Mesendoderm (in vitro differentiated cells): ENCODE results near the gene SIGLEC11.
"Not testable (repeated sequence)": the region's sequence is repeated elsewhere in the genome, so short reads cannot be mapped to it uniquely, and the experiment has no call there.

Experiments used
- DNase-seq: peaks from one replicate; pipeline ENCODE4 v3.0.0; 2013
- H2AK5ac ChIP-seq: 2 replicates; pipeline ENCODE4 v1.6.1; 2013; ENCODE audit warnings: low read length, inconsistent platforms
- H2BK120ac ChIP-seq: 2 replicates; pipeline ENCODE4 v1.6.1; 2013; ENCODE audit warnings: low read depth, mild to moderate bottlenecking, low read length, moderate library complexity, mixed read lengths
- H2BK15ac ChIP-seq: replicated peaks from 2 replicates; pipeline ENCODE4 v1.6.1; 2013; ENCODE audit warnings: low read depth, mild to moderate bottlenecking, moderate library complexity
- H2BK5ac ChIP-seq: 2 replicates; pipeline ENCODE4 v1.6.1; 2013; ENCODE audit warnings: low read length, inconsistent platforms
- H3K18ac ChIP-seq: 2 replicates; pipeline ENCODE4 v1.6.1; 2013; ENCODE audit warnings: mild to moderate bottlenecking, low read length, mixed read lengths
- H3K23ac ChIP-seq: one replicate; pipeline ENCODE4 v1.6.1; 2013; ENCODE audit warnings: low read length
- H3K27ac ChIP-seq: 2 replicates; pipeline ENCODE4 v1.5.1; 2013; ENCODE audit warnings: low read depth, mild to moderate bottlenecking, inconsistent platforms, low read length, moderate library complexity
- H3K27me3 ChIP-seq: 2 replicates; pipeline ENCODE4 v1.6.1; 2013; ENCODE audit warnings: low read length, control low read depth, mild to moderate bottlenecking, inconsistent platforms; ENCODE audit not compliant: insufficient read depth, poor library complexity
- H3K36me3 ChIP-seq: 2 replicates; pipeline ENCODE4 v1.6.1; 2013; ENCODE audit warnings: low read length, inconsistent platforms; ENCODE audit not compliant: control insufficient read depth, insufficient read depth
- H3K4ac ChIP-seq: one replicate; pipeline ENCODE4 v1.6.1; 2013; ENCODE audit warnings: low read depth, mild to moderate bottlenecking, low read length, moderate library complexity
- H3K4me1 ChIP-seq: 2 replicates; pipeline ENCODE4 v1.6.1; 2013; ENCODE audit warnings: low read depth, low read length, inconsistent platforms; ENCODE audit not compliant: control insufficient read depth
- H3K4me2 ChIP-seq: 2 replicates; pipeline ENCODE4 v1.6.1; 2013; ENCODE audit warnings: low read length
- H3K4me3 ChIP-seq: 2 replicates; pipeline ENCODE4 v1.5.1; 2013; ENCODE audit warnings: mild to moderate bottlenecking, low read length
- H3K56ac ChIP-seq: one replicate; pipeline ENCODE4 v1.6.1; 2013; ENCODE audit warnings: low read length
- H3K79me1 ChIP-seq: 2 replicates; pipeline ENCODE4 v1.6.1; 2013; ENCODE audit warnings: low read length, inconsistent platforms
- H3K79me2 ChIP-seq: 2 replicates; pipeline ENCODE4 v1.6.1; 2013; ENCODE audit warnings: mild to moderate bottlenecking, low read length; ENCODE audit not compliant: control insufficient read depth, insufficient read depth
- H3K9ac ChIP-seq: 2 replicates; pipeline ENCODE4 v1.6.1; 2013; ENCODE audit warnings: low read length, inconsistent platforms
- H4K5ac ChIP-seq: one replicate; pipeline ENCODE4 v1.6.1; 2013; ENCODE audit warnings: low read length
- H4K8ac ChIP-seq: one replicate; pipeline ENCODE4 v1.6.1; 2013; ENCODE audit warnings: low read depth, mild to moderate bottlenecking, control low read depth, low read length, moderate library complexity
- WGBS: extraction: QIAGEN DNeasy Blood & Tissue Kit; methylation state at CpG from one replicate; pipeline ENCODE4 v1.1.7; 2013; ENCODE audit warnings: low lambda C conversion rate, missing lambda C conversion rate; ENCODE audit not compliant: insufficient coverage; ENCODE audit errors: extremely low coverage; 5-methylcytosine and 5-hydroxymethylcytosine counted together

The SIGLEC11 gene

DNA sequence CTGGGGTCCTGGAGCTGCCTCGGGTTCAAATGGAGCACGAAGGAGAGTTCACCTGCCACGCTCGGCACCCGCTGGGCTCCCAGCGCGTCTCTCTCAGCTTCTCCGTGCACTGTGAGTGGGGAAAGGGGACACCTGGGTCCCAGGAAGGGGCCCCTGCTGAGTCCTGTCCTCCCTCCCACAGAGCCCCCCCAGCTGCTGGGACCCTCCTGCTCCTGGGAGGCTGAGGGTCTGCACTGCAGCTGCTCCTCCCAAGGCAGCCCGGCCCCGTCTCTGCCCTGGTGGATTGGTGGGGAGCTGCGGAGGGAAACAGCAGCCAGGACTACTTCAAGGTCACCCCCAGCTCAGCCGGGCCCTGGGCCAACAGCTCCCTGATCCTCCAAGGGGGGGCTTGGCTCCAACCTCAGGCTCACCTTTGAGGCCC is 11.0 kb upstream of the SIGLEC11 start:
- no peaks in the 10 kb centered on the region for H3K79me2 ChIP-seq

GRCh38 chr19:49969355-49969754 is 8.4 kb upstream of the SIGLEC11 start:
- H4K5ac ChIP-seq, H3K4me3 ChIP-seq, H3K23ac ChIP-seq, H2BK15ac ChIP-seq, H3K27me3 ChIP-seq, DNase-seq, H3K79me1 ChIP-seq, H3K27ac ChIP-seq, H3K79me2 ChIP-seq, H2BK5ac ChIP-seq, H3K4me2 ChIP-seq, H3K4ac ChIP-seq, H3K56ac ChIP-seq, H3K9ac ChIP-seq, H4K8ac ChIP-seq, H2AK5ac ChIP-seq, H3K4me1 ChIP-seq, H3K36me3 ChIP-seq, H3K18ac ChIP-seq, H2BK120ac ChIP-seq: not testable (repeated sequence)
- WGBS: no CpG with 5 or more reads among the region's 9 CpGs

More for the DNA sequence above, 11.0 kb upstream of the SIGLEC11 start:
- Histone ChIP-seq H3K27me3 (no peaks in the 10 kb centered on the region), H3K9ac (no peak overlapping the region), H3K4me3 (no peak overlapping the region), H2BK120ac (no peak overlapping the region), H2BK5ac (no peak overlapping the region), H2BK15ac (no peak overlapping the region), H3K56ac (no peak overlapping the region), H3K4me2 (no peak overlapping the region), H3K27ac (no peak overlapping the region), H3K4me1 (no peaks in the 10 kb centered on the region), H2AK5ac (no peak overlapping the region), H3K18ac (no peak overlapping the region), H3K4ac (no peak overlapping the region), H3K23ac (no peak overlapping the region), H4K5ac (no peak overlapping the region), H3K79me1 (no peaks in the 10 kb centered on the region), H4K8ac (no peak overlapping the region), H3K36me3 (no peaks in the 10 kb centered on the region)
- no peak for DNase-seq
- no CpG with 5 or more reads among the region's 12 CpGs for WGBS

- H2BK5ac ChIP-seq: no peak overlapping the region
- H2BK15ac ChIP-seq: no peak overlapping the region
- H3K4me2 ChIP-seq: no peak overlapping the region
- no peak overlapping the region for H3K18ac ChIP-seq
- H4K5ac ChIP-seq: no peak overlapping the region
- H2AK5ac ChIP-seq: no peak overlapping the region
- WGBS: no CpG with 5 or more reads among the region's 5 CpGs
- no peak overlapping the region for H3K4me3 ChIP-seq
- H3K23ac ChIP-seq: no peak overlapping the region
- H3K27me3 ChIP-seq: no peaks in the 10 kb centered on the region
- no peak overlapping the region for H3K27ac ChIP-seq
- H3K79me1 ChIP-seq: no peaks in the 10 kb centered on the region
- H3K4me1 ChIP-seq: no peaks in the 10 kb centered on the region
- no peaks in the 10 kb centered on the region for H3K36me3 ChIP-seq
- H4K8ac ChIP-seq: no peak overlapping the region
- H3K9ac ChIP-seq: no peak overlapping the region
- no peak overlapping the region for H3K56ac ChIP-seq
- no peaks in the 10 kb centered on the region for H3K79me2 ChIP-seq
- no peak for DNase-seq
- no peak overlapping the region for H3K4ac ChIP-seq
- H2BK120ac ChIP-seq: no peak overlapping the region
Measured at GRCh38 chr19:49968279-49968922, 7.4 kb upstream of the SIGLEC11 start.

DNA sequence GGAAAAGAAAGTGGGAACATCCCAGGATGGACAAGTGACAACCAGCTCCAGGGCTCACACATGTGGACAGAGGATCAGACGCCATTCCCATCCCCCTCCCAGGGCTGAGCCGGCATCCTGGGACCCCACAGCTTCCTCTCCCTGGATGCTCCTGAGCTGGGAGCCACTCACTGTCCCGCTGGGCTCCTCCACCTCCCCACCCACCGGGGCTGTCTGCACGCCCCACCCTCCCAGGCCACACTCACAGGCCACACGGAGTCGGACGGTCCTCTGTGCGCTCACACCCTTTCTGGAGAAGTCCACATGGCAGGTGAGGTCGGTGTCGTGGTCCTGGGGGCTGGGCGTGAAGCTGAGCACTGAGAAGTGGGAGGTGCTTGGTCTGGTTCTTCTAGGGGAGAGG is 1.1 kb downstream of the SIGLEC11 start:
- not testable (repeated sequence) for H3K18ac ChIP-seq, H3K23ac ChIP-seq, H2BK5ac ChIP-seq, H4K8ac ChIP-seq, H3K4me3 ChIP-seq, H3K27me3 ChIP-seq, H3K79me2 ChIP-seq, H3K27ac ChIP-seq, H2BK15ac ChIP-seq, H2AK5ac ChIP-seq, H3K4ac ChIP-seq, H3K4me1 ChIP-seq, H3K9ac ChIP-seq, H3K4me2 ChIP-seq, H4K5ac ChIP-seq, DNase-seq, H2BK120ac ChIP-seq, H3K36me3 ChIP-seq, H3K79me1 ChIP-seq, H3K56ac ChIP-seq
- no CpG with 5 or more reads among the region's 12 CpGs for WGBS

- H3K79me1 ChIP-seq, H3K4me2 ChIP-seq, H2BK120ac ChIP-seq, H3K4me3 ChIP-seq, H3K18ac ChIP-seq, H3K4me1 ChIP-seq, H2BK5ac ChIP-seq, H3K9ac ChIP-seq, H2AK5ac ChIP-seq, H3K27ac ChIP-seq, H4K5ac ChIP-seq, H3K4ac ChIP-seq, H3K23ac ChIP-seq, H3K79me2 ChIP-seq, H4K8ac ChIP-seq, H3K36me3 ChIP-seq, DNase-seq, H3K56ac ChIP-seq, H2BK15ac ChIP-seq, H3K27me3 ChIP-seq: not testable (repeated sequence)
- no CpG with 5 or more reads among the region's 13 CpGs for WGBS
Measured at GRCh38 chr19:49958596-49958995, 2.4 kb downstream of the SIGLEC11 start.

DNA sequence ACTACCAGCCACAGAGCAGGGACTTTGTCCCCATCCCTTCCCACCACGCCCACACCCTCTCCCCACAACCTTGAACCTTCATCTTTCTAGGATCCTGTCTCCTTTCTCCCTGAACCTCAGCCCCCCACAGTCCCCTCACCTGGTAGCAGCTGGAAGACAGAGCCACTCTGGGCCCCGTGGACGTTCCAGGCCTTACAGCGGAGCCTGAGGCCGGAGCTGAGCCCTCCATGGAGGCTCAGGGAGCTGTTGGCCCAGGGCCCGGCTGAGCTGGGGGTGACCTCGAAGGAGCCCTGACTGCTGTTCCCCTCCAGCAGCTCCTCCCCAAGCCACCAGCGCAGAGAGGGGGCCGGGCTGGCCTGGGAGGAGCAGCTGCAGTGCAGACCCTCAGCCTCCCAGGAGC is 2.8 kb downstream of the SIGLEC11 start:
- no CpG with 5 or more reads among the region's 9 CpGs for WGBS
- not testable (repeated sequence) for H4K5ac ChIP-seq, H2BK120ac ChIP-seq, H3K4me3 ChIP-seq, H2BK15ac ChIP-seq, H2AK5ac ChIP-seq, H2BK5ac ChIP-seq, H3K18ac ChIP-seq, H3K56ac ChIP-seq, H3K23ac ChIP-seq, H3K79me1 ChIP-seq, H3K4me1 ChIP-seq, H3K4me2 ChIP-seq, DNase-seq, H3K36me3 ChIP-seq, H3K27me3 ChIP-seq, H3K4ac ChIP-seq, H3K79me2 ChIP-seq, H3K27ac ChIP-seq, H3K9ac ChIP-seq, H4K8ac ChIP-seq
